Measurements from ENCODE around the gene CYB5B.

The CYB5B gene

GRCh38 chr16:69444873-69445517, 20.6 kb downstream of the CYB5B start:
- DNase-seq (ENCODE audit: low read depth) = no peak

- DNase-seq (ENCODE audit: low read depth) = peak; percentile 58
Measured at GRCh38 chr16:69448470-69449193, 24.2 kb downstream of the CYB5B start.

GRCh38 chr16:69451166-69451565, 26.7 kb downstream of the CYB5B start:
- DNase-seq (ENCODE audit: low read depth) = no peak

- DNase-seq (ENCODE audit: low read depth) = no peak
Measured at GRCh38 chr16:69453936-69454335, 29.5 kb downstream of the CYB5B start.

- DNase-seq (ENCODE audit: low read depth) = no peak
Measured at GRCh38 chr16:69463876-69464275, 39.5 kb downstream of the CYB5B start.

- no peak for DNase-seq (ENCODE audit: low read depth)
Measured at GRCh38 chr16:69465083-69465721, 40.8 kb downstream of the CYB5B start.

- no peak for DNase-seq (ENCODE audit: low read depth)
Measured at GRCh38 chr16:69465881-69466280, 41.5 kb downstream of the CYB5B start.

- DNase-seq (ENCODE audit: low read depth) = no peak
Measured at GRCh38 chr16:69466547-69466946, 42.1 kb downstream of the CYB5B start.

GRCh38 chr16:69467080-69467479, 42.7 kb downstream of the CYB5B start:
- DNase-seq (ENCODE audit: low read depth) = no peak

GRCh38 chr16:69467531-69468204, 43.2 kb downstream of the CYB5B start:
- DNase-seq (ENCODE audit: low read depth) = no peak

GRCh38 chr16:69469807-69470561, 45.6 kb downstream of the CYB5B start:
- DNase-seq (ENCODE audit: low read depth) = no peak

- DNase-seq (ENCODE audit: low read depth) = no peak
Measured at GRCh38 chr16:69471121-69471520, 46.7 kb downstream of the CYB5B start.

- no peak for DNase-seq (ENCODE audit: low read depth)
Measured at GRCh38 chr16:69474408-69474807, 50.0 kb downstream of the CYB5B start.

- DNase-seq (ENCODE audit: low read depth) = peak; percentile 81
Measured at GRCh38 chr16:69476920-69477443, 52.6 kb downstream of the CYB5B start.

GRCh38 chr16:69477546-69477945, 53.1 kb downstream of the CYB5B start:
- no peak for DNase-seq (ENCODE audit: low read depth)

GRCh38 chr16:69478685-69479084, 54.3 kb downstream of the CYB5B start:
- DNase-seq (ENCODE audit: low read depth) = no peak

- DNase-seq (ENCODE audit: low read depth) = no peak
Measured at GRCh38 chr16:69479775-69480174, 55.4 kb downstream of the CYB5B start.

GRCh38 chr16:69481901-69482341, 57.5 kb downstream of the CYB5B start:
- peak; percentile 57 for DNase-seq (ENCODE audit: low read depth)

GRCh38 chr16:69482410-69482991, 58.1 kb downstream of the CYB5B start:
- no peak for DNase-seq (ENCODE audit: low read depth)

- no peak for DNase-seq (ENCODE audit: low read depth)
Measured at GRCh38 chr16:69483611-69484010, 59.2 kb downstream of the CYB5B start.

GRCh38 chr16:69485361-69485760, 60.9 kb downstream of the CYB5B start:
- no peak for DNase-seq (ENCODE audit: low read depth)
